Naive thymus-derived CD4-positive, alpha-beta T cell (primary cell): ENCODE measurements around the gene CCDC97. TPM values are rescaled to one million over a fixed set of nuclear protein-coding genes. Genes with fewer than 3 reads are reported as not detected.

ENCODE experiments used
- ATAC-seq: fragments of 150-1000 bp; cut with Tn5 transposase; 2 replicates; pipeline ENCODE4 v1.10.0; 2021; ENCODE audit warnings: mild to moderate bottlenecking, moderate library complexity
- CTCF ChIA-PET: fragments of 350-600 bp; sonication (Branson Sonifier 250); formaldehyde crosslinking; loops from one replicate; lab custom pipeline; 2021; ENCODE audit warnings: antibody characterized with exemption; lab: Charles Lee
- POLR2A ChIA-PET: fragments of 350-600 bp; sonication (Branson Sonifier 250); formaldehyde crosslinking; loops from one replicate; lab custom pipeline; 2021; ENCODE audit warnings: antibody characterized with exemption, inconsistent platforms; lab: Charles Lee
- DNase-seq, 9 donors: peaks; one replicate each; pipeline versions ENCODE4 v3.0.0 to v3.0.0-alpha.2; 2020 to 2022; ENCODE audit warnings: mixed read lengths in 1 of 9
- H3K27ac ChIP-seq: one replicate; pipeline ENCODE4 v1.7.0; 2013; ENCODE audit warnings: mild to moderate bottlenecking, low read depth, low read length, moderate library complexity
- H3K27me3 ChIP-seq, 2 donors: one replicate each; pipeline ENCODE4 v1.7.0; 2013; ENCODE audit warnings: low read length in 2 of 2, mild to moderate bottlenecking in 2 of 2, moderate library complexity in 2 of 2; ENCODE audit not compliant: control insufficient read depth in 2 of 2, insufficient read depth in 2 of 2
- H3K36me3 ChIP-seq, 3 experiments: 1 replicate in 2 of 3; 2 replicates in 1 of 3; pipeline ENCODE4 v1.7.0; 2013; ENCODE audit warnings: low read length in 3 of 3, mild to moderate bottlenecking in 3 of 3, moderate library complexity in 1 of 3; ENCODE audit not compliant: insufficient read depth in 3 of 3, control insufficient read depth in 2 of 3
- H3K4me1 ChIP-seq, 2 donors: one replicate each; pipeline ENCODE4 v1.7.0; 2013; ENCODE audit warnings: low read length in 2 of 2, mild to moderate bottlenecking in 2 of 2, moderate library complexity in 1 of 2; ENCODE audit not compliant: control insufficient read depth in 2 of 2, insufficient read depth in 2 of 2
- H3K4me3 ChIP-seq: 2 replicates; pipeline ENCODE4 v1.7.0; 2013; ENCODE audit warnings: mild to moderate bottlenecking, low read length
- H3K9me3 ChIP-seq, 3 experiments: 1 replicate in 2 of 3; 2 replicates in 1 of 3; pipeline ENCODE4 v1.7.0; 2013; ENCODE audit warnings: low read length in 3 of 3; ENCODE audit not compliant: control insufficient read depth in 2 of 3
- H3K27ac Mint-ChIP-seq, 9 donors: one replicate each; pipeline ENCODE4 v1.8.0; 2020 to 2022; ENCODE audit warnings: mixed read lengths in 9 of 9, mild to moderate bottlenecking in 8 of 9, moderate library complexity in 5 of 9, inconsistent platforms in 2 of 9
- H3K27me3 Mint-ChIP-seq, 5 donors: one replicate each; pipeline ENCODE4 v1.8.0; 2021 to 2022; ENCODE audit warnings: mixed read lengths in 5 of 5, mild to moderate bottlenecking in 1 of 5
- H3K36me3 Mint-ChIP-seq, 5 donors: one replicate each; pipeline ENCODE4 v1.8.0; 2020 to 2022; ENCODE audit warnings: mixed read lengths in 5 of 5, mild to moderate bottlenecking in 3 of 5, inconsistent platforms in 1 of 5
- H3K4me1 Mint-ChIP-seq, 7 donors: one replicate each; pipeline ENCODE4 v1.8.0; 2020 to 2022; ENCODE audit warnings: mixed read lengths in 7 of 7, mild to moderate bottlenecking in 3 of 7, inconsistent platforms in 1 of 7
- H3K4me3 Mint-ChIP-seq, 10 donors: one replicate each; pipeline ENCODE4 v1.8.0; 2020 to 2022; ENCODE audit warnings: mild to moderate bottlenecking in 10 of 10, mixed read lengths in 10 of 10, moderate library complexity in 6 of 10, inconsistent platforms in 2 of 10
- H3K9me3 Mint-ChIP-seq, 11 donors: one replicate each; pipeline ENCODE4 v1.8.0; 2020 to 2022; ENCODE audit warnings: mixed read lengths in 11 of 11, mild to moderate bottlenecking in 4 of 11, inconsistent platforms in 1 of 11, moderate library complexity in 1 of 11
- intact Hi-C, 2 donors: fragments of 100-400 bp; cut with micrococcal nuclease; formaldehyde crosslinking; loops; one replicate each; pipeline ENCODE4 v1.15.1; 2023
- polyA plus RNA-seq, 2 donors: library from polyadenylated mRNA; unstranded; fragments of 300-500 nt; fragmentation: Illumina TruSeq; gene quantifications; one replicate each; pipeline ENCODE4 v1.2.3, GENCODE V29; 2021
- total RNA-seq, 6 experiments: library from RNA in 5 of 6; stranded (reverse) in 5 of 6; gene quantifications; 1 replicate in 5 of 6; 2 replicates in 1 of 6; pipeline ENCODE4 v1.2.3 and lab custom pipeline; 2021 to 2026

CCDC97 gene
- total and polyA plus RNA-seq, 7 experiments from 2014 or later, result 22.3 to 56.5 (median 44.6) TPM

GRCh38 chr19:41354343-41354953 is 44.5 kb downstream of the CCDC97 start:
- Mint-ChIP-seq H3K4me1 (peaks cover 48 to 68% (median 54%) of the 10 kb centered on the region in 7 donors), H3K9me3 (peaks cover 0 to 3% (median 0%) of the 10 kb centered on the region in 11 donors), H3K27me3 (no peaks in the 10 kb centered on the region), H3K36me3 (peaks cover 0 to 28% (median 0%) of the 10 kb centered on the region in 5 donors), H3K27ac (peak overlapping the region; percentile 92 to 100 (median 98)), H3K4me3 (peak overlapping the region; percentile 72 to 99 (median 89))
- POLR2A ChIA-PET, result interaction anchor here (0.5 to 9.2 kb wide), 8 partner anchors 10 to 525 kb away, joined by 3 to 127 read pairs (median 4); partner anchors contain the start of genes B9D2 and HNRNPUL1
- intact Hi-C loops, result loop anchor here (1.0 to 10.0 kb wide), 12 partner anchors 9 to 1522 kb away; partner anchors contain the start of genes BCKDHA (in 2 of the 2), EXOSC5 (in 2 of the 2), SERTAD3 (in 2 of the 2) and DYRK1B (in 1 of the 2)
- Histone ChIP-seq H3K4me3 (peak overlapping the region; percentile 21), H3K27ac (peak overlapping the region; percentile 96), H3K9me3 (no peaks in the 10 kb centered on the region), H3K27me3 (no peaks in the 10 kb centered on the region), H3K4me1 (peaks cover 37 to 64% of the 10 kb centered on the region in 2 donors), H3K36me3 (peaks cover 0 to 23% (median 0%) of the 10 kb centered on the region in 3 experiments)
- CTCF ChIA-PET, result interaction anchor here (0.7 to 1.9 kb wide), 6 partner anchors 10 to 580 kb away, joined by 3 to 18 read pairs (median 6); partner anchors contain the start of gene B9D2
- no peak for DNase-seq
- no peak for ATAC-seq

- H3K4me1 ChIP-seq, result peaks cover 31 to 61% of the 10 kb centered on the region in 2 donors
- CTCF ChIA-PET, result interaction anchor here (0.6 to 1.9 kb wide), 8 partner anchors 9 to 57 kb away, joined by 3 to 18 read pairs (median 5); partner anchors contain the start of gene B9D2
Observed at GRCh38 chr19:41355035-41355434, 45.1 kb downstream of the CCDC97 start.

GRCh38 chr19:41355802-41356201 is 45.8 kb downstream of the CCDC97 start:
- Histone ChIP-seq H3K36me3 (peaks cover 0 to 23% (median 0%) of the 10 kb centered on the region in 3 experiments), H3K27ac (peak overlapping the region; percentile 96), H3K9me3 (no peaks in the 10 kb centered on the region), H3K4me3 (no peak overlapping the region), H3K4me1 (peaks cover 26 to 53% of the 10 kb centered on the region in 2 donors), H3K27me3 (no peaks in the 10 kb centered on the region)
- peak overlapping the region; percentile 92 to 100 (median 97) for H3K27ac Mint-ChIP-seq
- ChIA-PET POLR2A (interaction anchor here (0.6 to 9.2 kb wide), 9 partner anchors 8 to 213 kb away, joined by 3 to 127 read pairs (median 5); partner anchors contain the start of genes B9D2, CCDC97 and HNRNPUL1), CTCF (interaction anchor here (0.6 to 1.9 kb wide), 10 partner anchors 8 to 132 kb away, joined by 3 to 18 read pairs (median 4); partner anchors contain the start of gene B9D2)
- H3K4me3 Mint-ChIP-seq, result peak overlapping the region; percentile 61 to 91 (median 80)
- H3K9me3 Mint-ChIP-seq, result peaks cover 0 to 3% (median 0%) of the 10 kb centered on the region in 11 donors
- DNase-seq (no peak), ATAC-seq (no peak)
- intact Hi-C loops, result loop anchor here in 1 of 2 donors (10.0 kb wide), 1 partner anchor 581 kb away; the partner anchor contains the start of genes MIA and RAB4B
- H3K4me1 Mint-ChIP-seq, result peaks cover 43 to 68% (median 51%) of the 10 kb centered on the region in 7 donors
- H3K36me3 Mint-ChIP-seq, result peaks cover 0 to 25% (median 0%) of the 10 kb centered on the region in 5 donors
- no peaks in the 10 kb centered on the region for H3K27me3 Mint-ChIP-seq

More at GRCh38 chr19:41355035-41355434, 45.1 kb downstream of the CCDC97 start:
- Mint-ChIP-seq H3K9me3 (peaks cover 0 to 3% (median 0%) of the 10 kb centered on the region in 11 donors), H3K4me1 (peaks cover 45 to 68% (median 53%) of the 10 kb centered on the region in 7 donors), H3K27me3 (no peaks in the 10 kb centered on the region), H3K36me3 (peaks cover 0 to 24% (median 0%) of the 10 kb centered on the region in 5 donors), H3K4me3 (peak overlapping the region; percentile 61 to 91 (median 80)), H3K27ac (peak overlapping the region; percentile 92 to 100 (median 97))
- intact Hi-C loops, result loop anchor here in 1 of 2 donors (10.0 kb wide), 1 partner anchor 580 kb away; the partner anchor contains the start of genes MIA and RAB4B
- Histone ChIP-seq H3K36me3 (peaks cover 0 to 23% (median 0%) of the 10 kb centered on the region in 3 experiments), H3K9me3 (no peaks in the 10 kb centered on the region), H3K27ac (peak overlapping the region; percentile 96), H3K27me3 (no peaks in the 10 kb centered on the region), H3K4me3 (no peak overlapping the region)
- POLR2A ChIA-PET, result interaction anchor here (0.6 to 9.2 kb wide), 10 partner anchors 9 to 91 kb away, joined by 3 to 127 read pairs (median 4); partner anchors contain the start of genes B9D2, CCDC97 and HNRNPUL1
- DNase-seq (no peak), ATAC-seq (no peak)

DNA sequence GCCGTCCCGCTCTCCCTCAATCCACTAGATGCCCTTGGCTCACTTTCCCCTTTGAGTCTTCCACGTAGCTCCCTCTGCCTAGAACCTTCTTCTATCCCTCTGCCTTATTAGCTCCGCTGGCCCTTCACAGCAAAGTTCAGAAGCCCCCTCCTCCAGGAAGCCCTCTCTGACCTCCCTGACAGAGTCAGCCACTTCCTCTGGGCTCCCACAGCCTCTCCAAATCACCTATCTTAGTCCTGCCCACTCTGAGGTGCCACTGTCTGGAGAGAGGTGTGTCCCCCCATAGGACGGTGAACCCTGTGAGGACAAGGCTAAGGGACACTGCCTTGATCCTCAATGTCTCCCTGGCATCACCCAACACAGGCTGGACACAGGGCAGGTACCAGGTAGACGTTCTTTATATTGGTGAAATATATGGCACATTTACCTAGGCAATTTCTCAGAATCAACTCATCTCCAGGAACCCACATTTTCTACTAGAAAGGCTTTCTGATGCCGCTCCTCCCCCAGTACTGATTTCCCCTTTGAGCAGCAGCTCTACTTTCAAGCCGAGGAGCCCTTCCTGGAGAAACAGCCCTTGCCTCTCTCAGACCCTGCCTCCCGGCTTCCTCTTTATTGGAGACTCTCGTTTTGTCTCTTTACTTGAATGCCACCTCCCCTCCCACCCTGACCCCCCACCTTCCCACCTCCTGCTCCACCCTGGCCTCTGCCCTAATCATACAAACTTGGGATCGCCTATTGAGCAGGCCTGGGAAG is 47.2 kb downstream of the CCDC97 start:
- Histone ChIP-seq H3K36me3 (peaks cover 0 to 14% (median 0%) of the 10 kb centered on the region in 3 experiments), H3K9me3 (no peaks in the 10 kb centered on the region), H3K27me3 (no peaks in the 10 kb centered on the region), H3K4me3 (peak overlapping the region; percentile 14), H3K4me1 (peaks cover 26 to 50% of the 10 kb centered on the region in 2 donors), H3K27ac (peak overlapping the region; percentile 96)
- ATAC-seq (no peak), DNase-seq (peak in 6 of 9 donors; percentile 44 to 57 (median 47))
- H3K4me1 Mint-ChIP-seq, result peaks cover 35 to 66% (median 50%) of the 10 kb centered on the region in 7 donors
- peak overlapping the region; percentile 65 to 91 (median 80) for H3K4me3 Mint-ChIP-seq
- ChIA-PET POLR2A (interaction anchor here (0.6 to 7.4 kb wide), 11 partner anchors 11 to 601 kb away, joined by 3 to 95 read pairs (median 3); partner anchors contain the start of gene HNRNPUL1), CTCF (interaction anchor here (0.6 to 1.5 kb wide), 3 partner anchors 9 to 775 kb away, joined by 3 to 7 read pairs (median 4); no protein-coding TSS in a partner anchor)
- no peaks in the 10 kb centered on the region for H3K27me3 Mint-ChIP-seq
- intact Hi-C loops, result loop anchor here in 1 of 2 donors (10.0 kb wide), 1 partner anchor 582 kb away; the partner anchor contains the start of genes MIA and RAB4B
- H3K36me3 Mint-ChIP-seq, result peaks cover 0 to 17% (median 0%) of the 10 kb centered on the region in 5 donors
- H3K27ac Mint-ChIP-seq, result peak overlapping the region; percentile 92 to 100 (median 97)
- H3K9me3 Mint-ChIP-seq, result peaks cover 0 to 3% (median 0%) of the 10 kb centered on the region in 11 donors

DNA sequence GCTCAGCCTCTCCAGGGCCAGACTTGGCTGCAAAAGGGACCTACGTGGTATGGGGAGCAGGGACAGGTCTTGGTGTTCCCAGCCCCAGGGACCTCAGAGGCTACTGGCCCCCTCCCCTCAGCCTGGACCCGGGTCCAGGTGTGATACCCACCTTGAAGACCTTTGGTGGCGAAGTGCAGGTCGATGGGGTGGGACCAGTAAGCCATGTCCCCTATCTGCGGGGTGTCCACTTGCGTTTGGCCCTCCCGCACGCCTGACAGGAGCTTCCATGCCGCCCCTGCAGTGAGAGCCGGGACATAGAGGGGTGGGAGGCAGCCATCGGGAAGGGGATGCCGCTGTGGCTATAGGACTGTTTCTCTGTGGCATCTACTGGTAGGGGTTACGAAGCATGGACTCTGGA is 47.8 kb downstream of the CCDC97 start:
- Mint-ChIP-seq H3K27me3 (no peaks in the 10 kb centered on the region), H3K27ac (peak overlapping the region; percentile 82 to 100 (median 97)), H3K4me1 (peaks cover 39 to 71% (median 56%) of the 10 kb centered on the region in 7 donors), H3K36me3 (peaks cover 0 to 15% (median 0%) of the 10 kb centered on the region in 5 donors), H3K4me3 (peak overlapping the region; percentile 52 to 91 (median 81)), H3K9me3 (peaks cover 0 to 3% (median 0%) of the 10 kb centered on the region in 11 donors)
- ChIA-PET POLR2A (interaction anchor here (1.0 to 2.1 kb wide), 6 partner anchors 11 to 94 kb away, joined by 3 to 12 read pairs (median 4); partner anchors contain the start of gene HNRNPUL1), CTCF (no interaction called here)
- DNase-seq, result no peak
- no peak for ATAC-seq
- Histone ChIP-seq H3K9me3 (no peaks in the 10 kb centered on the region), H3K27ac (peak overlapping the region; percentile 96), H3K4me1 (peaks cover 26 to 51% of the 10 kb centered on the region in 2 donors), H3K36me3 (peaks cover 0 to 8% (median 0%) of the 10 kb centered on the region in 3 experiments), H3K27me3 (no peaks in the 10 kb centered on the region), H3K4me3 (peak overlapping the region; percentile 1)
- intact Hi-C loops, result loop anchor here in 1 of 2 donors (10.0 kb wide), 1 partner anchor 583 kb away; the partner anchor contains the start of genes MIA and RAB4B
